HEK293 (cell line): Measurements from ENCODE around the gene ASTN2.

ENCODE experiments used
- CTCF ChIA-PET: fragments of 350-600 bp; formaldehyde crosslinking; extraction: SDS; loops from one replicate; lab custom pipeline; 2021; ENCODE audit warnings: antibody characterized with exemption; lab: Yijun Ruan, JAX
- POLR2A ChIA-PET: fragments of 300-600 bp; formaldehyde crosslinking; extraction: SDS; loops from one replicate; lab custom pipeline; 2020; ENCODE audit warnings: antibody characterized with exemption, inconsistent platforms; lab: Yijun Ruan, JAX
- H3K27ac ChIP-seq: fragments of 200-500 bp; sonication (Bioruptor generic); 2 replicates; pipeline ENCODE4 v1.5.1; 2014; ENCODE audit warnings: low read depth, low read length, control low read depth, inconsistent platforms; ENCODE audit errors: extremely low read depth
- H3K36me3 ChIP-seq, 2 experiments: fragments of 200-500 bp in 1 of 2; sonication (Bioruptor generic) in 1 of 2; 1 replicate in 1 of 2; 2 replicates in 1 of 2; pipeline ENCODE4 v1.5.1; 2014 to 2017; ENCODE audit warnings: inconsistent platforms in 2 of 2, low read length in 2 of 2; ENCODE audit not compliant: control insufficient read depth in 2 of 2, insufficient read depth in 1 of 2
- H3K4me1 ChIP-seq: fragments of 200-500 bp; sonication (Bioruptor generic); 2 replicates; pipeline ENCODE4 v1.5.1; 2014; ENCODE audit warnings: mild to moderate bottlenecking, low read length, inconsistent platforms; ENCODE audit not compliant: control insufficient read depth, insufficient read depth
- H3K4me3 ChIP-seq: 2 replicates; pipeline ENCODE4 v1.5.1; 2011; ENCODE audit warnings: low read depth, mild to moderate bottlenecking, control low read depth, low read length, moderate library complexity
- H3K9me3 ChIP-seq: fragments of 200-500 bp; sonication (Bioruptor generic); 2 replicates; pipeline ENCODE4 v1.5.1; 2014; ENCODE audit warnings: low read depth, low read length, inconsistent platforms; ENCODE audit not compliant: control insufficient read depth, insufficient read depth
- HOXC10 ChIP-seq: sonication (generic); formaldehyde crosslinking; IDR thresholded peaks from 2 replicates; pipeline ENCODE4 v1.8.1; 2023; ENCODE audit warnings: mild to moderate bottlenecking, missing genetic modification reagents
- MEIS1 ChIP-seq: sonication (generic); formaldehyde crosslinking; IDR thresholded peaks from 2 replicates; pipeline ENCODE4 v1.8.1; 2022; ENCODE audit warnings: missing genetic modification reagents, mild to moderate bottlenecking, borderline replicate concordance
- SP3 ChIP-seq: fragments of 450-650 bp; formaldehyde crosslinking; IDR thresholded peaks from 2 replicates; pipeline ENCODE4 v1.5.1; 2016; ENCODE audit warnings: missing biosample characterization, missing genetic modification characterization
- YY1 ChIP-seq: fragments of 450-650 bp; formaldehyde crosslinking; IDR thresholded peaks from 2 replicates; pipeline ENCODE4 v1.5.1; 2018; ENCODE audit warnings: missing biosample characterization, missing genetic modification characterization
- ZNF114 ChIP-seq: fragments of 450-650 bp; formaldehyde crosslinking; IDR thresholded peaks from 2 replicates; pipeline ENCODE4 v1.5.0; 2017; ENCODE audit warnings: missing biosample characterization, missing genetic modification characterization
- ZNF221 ChIP-seq: fragments of 450-650 bp; formaldehyde crosslinking; IDR thresholded peaks from 2 replicates; pipeline ENCODE4 v1.5.1; 2017; ENCODE audit warnings: missing biosample characterization, missing genetic modification characterization, borderline replicate concordance
- ZNF341 ChIP-seq: fragments of 450-650 bp; formaldehyde crosslinking; IDR thresholded peaks from 2 replicates; pipeline ENCODE4; 2016; ENCODE audit warnings: low read depth, missing biosample characterization, missing genetic modification characterization
- ZNF391 ChIP-seq: fragments of 450-650 bp; formaldehyde crosslinking; IDR thresholded peaks from 2 replicates; pipeline ENCODE4 v1.5.1; 2016; ENCODE audit warnings: low read depth, missing biosample characterization, missing genetic modification characterization, borderline replicate concordance
- ZNF416 ChIP-seq: fragments of 450-650 bp; formaldehyde crosslinking; IDR thresholded peaks from 2 replicates; pipeline ENCODE4 v1.5.1; 2016; ENCODE audit warnings: missing biosample characterization, missing genetic modification characterization
- ZNF510 ChIP-seq: fragments of 450-650 bp; formaldehyde crosslinking; IDR thresholded peaks from 2 replicates; pipeline ENCODE4 v1.5.1; 2018; ENCODE audit warnings: mild to moderate bottlenecking, missing genetic modification characterization, missing biosample characterization; ENCODE audit not compliant: insufficient replicate concordance
- ZNF549 ChIP-seq: fragments of 450-650 bp; IDR thresholded peaks from 2 replicates; pipeline ENCODE4 v1.5.1; 2018; ENCODE audit warnings: missing biosample characterization, missing genetic modification characterization, mild to moderate bottlenecking, inconsistent platforms, moderate library complexity
- ZNF623 ChIP-seq: fragments of 450-650 bp; formaldehyde crosslinking; IDR thresholded peaks from 2 replicates; pipeline ENCODE4 v1.5.1; 2016; ENCODE audit warnings: missing biosample characterization, missing genetic modification characterization
- ZSCAN16 ChIP-seq: fragments of 450-650 bp; formaldehyde crosslinking; IDR thresholded peaks from 2 replicates; pipeline ENCODE4 v1.5.1; 2016; ENCODE audit warnings: missing biosample characterization, missing genetic modification characterization
- TF ChIP-seq, protein P1 (sequence below): fragments of 450-650 bp; formaldehyde crosslinking; conservative IDR thresholded peaks from 2 replicates; pipeline ENCODE4 v1.5.1; 2016; ENCODE audit warnings: low read depth, missing biosample characterization, missing genetic modification characterization
- TF ChIP-seq, protein P2 (sequence below): fragments of 450-650 bp; formaldehyde crosslinking; IDR thresholded peaks from 2 replicates; pipeline ENCODE4 v1.5.1; 2016; ENCODE audit warnings: missing biosample characterization, missing genetic modification characterization
- TF ChIP-seq, protein P3 (sequence below): fragments of 450-650 bp; formaldehyde crosslinking; IDR thresholded peaks from 2 replicates; pipeline ENCODE4 v1.5.1; 2017; ENCODE audit warnings: missing biosample characterization, missing genetic modification characterization
- TF ChIP-seq, protein P4 (sequence below): fragments of 450-650 bp; formaldehyde crosslinking; IDR thresholded peaks from 2 replicates; pipeline ENCODE4 v1.5.1; 2016; ENCODE audit warnings: missing biosample characterization, missing genetic modification characterization

Gene ASTN2

DNA sequence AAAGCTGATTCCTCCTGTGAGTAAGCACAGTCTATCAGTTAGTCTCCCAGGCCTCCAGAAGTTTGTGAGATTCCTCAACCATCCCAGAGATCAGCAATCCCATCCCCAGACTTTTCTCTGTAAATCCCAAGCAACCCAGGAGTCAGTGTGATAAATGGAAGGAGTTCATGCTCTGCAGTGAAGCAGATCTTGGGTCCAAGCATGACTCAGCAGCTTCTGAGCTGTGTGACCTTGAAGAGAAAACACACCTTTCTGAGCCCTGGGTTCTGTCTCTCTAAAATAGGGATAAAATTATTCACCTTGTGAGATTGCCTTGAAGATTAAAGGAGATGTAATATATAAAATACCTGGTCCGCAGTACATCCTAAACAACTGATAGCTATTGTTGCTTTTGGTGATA lies 318.7 kb downstream of the ASTN2 start (continued):
- TF ChIP-seq, protein P1, sequence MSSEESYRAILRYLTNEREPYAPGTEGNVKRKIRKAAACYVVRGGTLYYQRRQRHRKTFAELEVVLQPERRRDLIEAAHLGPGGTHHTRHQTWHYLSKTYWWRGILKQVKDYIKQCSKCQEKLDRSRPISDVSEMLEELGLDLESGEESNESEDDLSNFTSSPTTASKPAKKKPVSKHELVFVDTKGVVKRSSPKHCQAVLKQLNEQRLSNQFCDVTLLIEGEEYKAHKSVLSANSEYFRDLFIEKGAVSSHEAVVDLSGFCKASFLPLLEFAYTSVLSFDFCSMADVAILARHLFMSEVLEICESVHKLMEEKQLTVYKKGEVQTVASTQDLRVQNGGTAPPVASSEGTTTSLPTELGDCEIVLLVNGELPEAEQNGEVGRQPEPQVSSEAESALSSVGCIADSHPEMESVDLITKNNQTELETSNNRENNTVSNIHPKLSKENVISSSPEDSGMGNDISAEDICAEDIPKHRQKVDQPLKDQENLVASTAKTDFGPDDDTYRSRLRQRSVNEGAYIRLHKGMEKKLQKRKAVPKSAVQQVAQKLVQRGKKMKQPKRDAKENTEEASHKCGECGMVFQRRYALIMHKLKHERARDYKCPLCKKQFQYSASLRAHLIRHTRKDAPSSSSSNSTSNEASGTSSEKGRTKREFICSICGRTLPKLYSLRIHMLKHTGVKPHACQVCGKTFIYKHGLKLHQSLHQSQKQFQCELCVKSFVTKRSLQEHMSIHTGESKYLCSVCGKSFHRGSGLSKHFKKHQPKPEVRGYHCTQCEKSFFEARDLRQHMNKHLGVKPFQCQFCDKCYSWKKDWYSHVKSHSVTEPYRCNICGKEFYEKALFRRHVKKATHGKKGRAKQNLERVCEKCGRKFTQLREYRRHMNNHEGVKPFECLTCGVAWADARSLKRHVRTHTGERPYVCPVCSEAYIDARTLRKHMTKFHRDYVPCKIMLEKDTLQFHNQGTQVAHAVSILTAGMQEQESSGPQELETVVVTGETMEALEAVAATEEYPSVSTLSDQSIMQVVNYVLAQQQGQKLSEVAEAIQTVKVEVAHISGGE (tag by site-specific recombination), result no peak
- TF ChIP-seq ZNF623 (tag by site-specific recombination) (no peak), YY1 (tag by site-specific recombination) (no peak), SP3 (tag by site-specific recombination) (no peak)

DNA sequence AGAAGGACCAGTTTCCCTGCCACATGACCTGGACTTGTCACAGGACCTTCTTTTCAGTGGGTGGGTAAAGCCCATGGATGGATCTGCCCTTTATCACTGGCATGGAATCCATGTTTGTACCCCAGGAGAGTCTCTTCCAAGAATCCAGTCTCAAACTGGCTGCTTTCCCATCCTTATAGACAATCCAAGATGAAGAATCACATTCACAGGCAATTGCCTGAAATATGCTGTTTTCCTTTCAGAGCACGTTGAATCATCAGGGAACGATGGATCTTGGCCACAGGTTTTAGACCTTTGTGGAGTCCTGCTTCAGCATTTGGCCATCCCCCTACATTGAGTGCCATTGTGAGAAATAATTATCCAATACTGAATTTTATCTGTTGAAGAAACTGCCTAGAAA lies 319.8 kb downstream of the ASTN2 start:
- H3K9me3 ChIP-seq, result no peaks in the 10 kb centered on the region
- H3K4me1 ChIP-seq, result no peaks in the 10 kb centered on the region
- no peaks in the 10 kb centered on the region for H3K36me3 ChIP-seq
- no peak overlapping the region for H3K27ac ChIP-seq
- no peak overlapping the region for H3K4me3 ChIP-seq
- POLR2A ChIA-PET, result no interaction called here
- CTCF ChIA-PET, result no interaction called here
- no peak for TF ChIP-seq SP3 (tag by site-specific recombination)
- TF ChIP-seq, protein P2, sequence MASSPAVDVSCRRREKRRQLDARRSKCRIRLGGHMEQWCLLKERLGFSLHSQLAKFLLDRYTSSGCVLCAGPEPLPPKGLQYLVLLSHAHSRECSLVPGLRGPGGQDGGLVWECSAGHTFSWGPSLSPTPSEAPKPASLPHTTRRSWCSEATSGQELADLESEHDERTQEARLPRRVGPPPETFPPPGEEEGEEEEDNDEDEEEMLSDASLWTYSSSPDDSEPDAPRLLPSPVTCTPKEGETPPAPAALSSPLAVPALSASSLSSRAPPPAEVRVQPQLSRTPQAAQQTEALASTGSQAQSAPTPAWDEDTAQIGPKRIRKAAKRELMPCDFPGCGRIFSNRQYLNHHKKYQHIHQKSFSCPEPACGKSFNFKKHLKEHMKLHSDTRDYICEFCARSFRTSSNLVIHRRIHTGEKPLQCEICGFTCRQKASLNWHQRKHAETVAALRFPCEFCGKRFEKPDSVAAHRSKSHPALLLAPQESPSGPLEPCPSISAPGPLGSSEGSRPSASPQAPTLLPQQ, result no peak
- no peak for TF ChIP-seq ZNF549 (tag by site-specific recombination)
- no peak for TF ChIP-seq ZNF114 (tag by site-specific recombination)

DNA sequence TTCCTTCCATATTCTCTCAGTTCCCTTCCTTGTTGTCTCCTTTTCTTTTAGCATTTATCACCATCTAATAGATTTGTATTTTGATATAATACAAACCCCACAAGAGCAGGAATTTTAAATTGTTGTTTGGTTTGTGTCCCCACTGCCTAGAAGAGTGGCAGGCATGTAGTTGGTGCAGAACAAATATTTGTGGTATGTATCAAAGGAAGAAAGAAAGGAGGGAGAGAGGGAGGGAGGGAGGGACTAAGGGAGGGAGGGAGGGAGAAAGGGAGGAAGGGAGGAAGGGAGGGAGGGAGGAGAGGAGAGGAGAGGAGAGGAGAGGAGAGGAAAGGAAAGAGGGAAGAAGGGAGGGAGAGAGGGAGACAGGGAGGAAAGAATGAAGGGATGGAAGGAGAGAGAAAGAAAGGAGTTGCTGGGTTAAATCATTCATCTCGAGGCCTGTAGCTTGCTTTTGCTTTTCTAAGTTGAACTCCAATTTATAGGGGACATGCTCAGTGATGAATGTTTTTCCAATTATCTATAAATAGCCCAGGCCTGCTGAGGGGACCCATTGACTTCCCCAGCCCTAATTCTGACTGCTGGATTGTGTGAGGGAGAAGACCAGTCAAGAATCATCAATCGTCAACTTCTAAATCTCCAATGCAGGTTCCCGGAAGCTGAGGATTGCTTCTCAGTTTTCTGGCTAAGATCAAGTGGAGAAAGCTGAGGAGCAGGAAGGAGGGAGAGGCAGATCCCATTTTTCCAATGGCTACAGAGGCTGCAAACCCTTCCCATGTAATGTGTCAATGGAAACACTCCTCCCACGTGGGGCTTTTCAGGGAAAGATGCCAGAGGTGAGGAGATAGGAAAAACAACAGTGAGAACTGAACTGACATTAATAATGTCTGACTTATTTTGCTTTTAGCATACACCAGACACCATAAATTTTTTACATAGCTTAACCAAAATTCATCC lies 320.7 kb downstream of the ASTN2 start:
- TF ChIP-seq ZNF416 (tag by site-specific recombination) (no peak), ZNF341 (tag by site-specific recombination) (no peak), ZNF391 (tag by site-specific recombination) (no peak), ZNF221 (tag by site-specific recombination) (no peak), ZSCAN16 (tag by site-specific recombination) (no peak), HOXC10 (no peak), MEIS1 (no peak), ZNF510 (tag by site-specific recombination) (no peak)
- TF ChIP-seq, protein P3, sequence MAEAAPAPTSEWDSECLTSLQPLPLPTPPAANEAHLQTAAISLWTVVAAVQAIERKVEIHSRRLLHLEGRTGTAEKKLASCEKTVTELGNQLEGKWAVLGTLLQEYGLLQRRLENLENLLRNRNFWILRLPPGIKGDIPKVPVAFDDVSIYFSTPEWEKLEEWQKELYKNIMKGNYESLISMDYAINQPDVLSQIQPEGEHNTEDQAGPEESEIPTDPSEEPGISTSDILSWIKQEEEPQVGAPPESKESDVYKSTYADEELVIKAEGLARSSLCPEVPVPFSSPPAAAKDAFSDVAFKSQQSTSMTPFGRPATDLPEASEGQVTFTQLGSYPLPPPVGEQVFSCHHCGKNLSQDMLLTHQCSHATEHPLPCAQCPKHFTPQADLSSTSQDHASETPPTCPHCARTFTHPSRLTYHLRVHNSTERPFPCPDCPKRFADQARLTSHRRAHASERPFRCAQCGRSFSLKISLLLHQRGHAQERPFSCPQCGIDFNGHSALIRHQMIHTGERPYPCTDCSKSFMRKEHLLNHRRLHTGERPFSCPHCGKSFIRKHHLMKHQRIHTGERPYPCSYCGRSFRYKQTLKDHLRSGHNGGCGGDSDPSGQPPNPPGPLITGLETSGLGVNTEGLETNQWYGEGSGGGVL (tag by site-specific recombination), result no peak
- TF ChIP-seq, protein P4, sequence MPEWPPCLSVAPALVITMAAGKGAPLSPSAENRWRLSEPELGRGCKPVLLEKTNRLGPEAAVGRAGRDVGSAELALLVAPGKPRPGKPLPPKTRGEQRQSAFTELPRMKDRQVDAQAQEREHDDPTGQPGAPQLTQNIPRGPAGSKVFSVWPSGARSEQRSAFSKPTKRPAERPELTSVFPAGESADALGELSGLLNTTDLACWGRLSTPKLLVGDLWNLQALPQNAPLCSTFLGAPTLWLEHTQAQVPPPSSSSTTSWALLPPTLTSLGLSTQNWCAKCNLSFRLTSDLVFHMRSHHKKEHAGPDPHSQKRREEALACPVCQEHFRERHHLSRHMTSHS (tag by site-specific recombination), result no peak
- POLR2A ChIA-PET, result no interaction called here
- Histone ChIP-seq H3K4me3 (no peak overlapping the region), H3K36me3 (no peaks in the 10 kb centered on the region), H3K9me3 (no peaks in the 10 kb centered on the region), H3K27ac (no peak overlapping the region), H3K4me1 (no peaks in the 10 kb centered on the region)
- CTCF ChIA-PET, result no interaction called here
